Measurements from ENCODE around the gene SNRPE.

The SNRPE gene

DNA sequence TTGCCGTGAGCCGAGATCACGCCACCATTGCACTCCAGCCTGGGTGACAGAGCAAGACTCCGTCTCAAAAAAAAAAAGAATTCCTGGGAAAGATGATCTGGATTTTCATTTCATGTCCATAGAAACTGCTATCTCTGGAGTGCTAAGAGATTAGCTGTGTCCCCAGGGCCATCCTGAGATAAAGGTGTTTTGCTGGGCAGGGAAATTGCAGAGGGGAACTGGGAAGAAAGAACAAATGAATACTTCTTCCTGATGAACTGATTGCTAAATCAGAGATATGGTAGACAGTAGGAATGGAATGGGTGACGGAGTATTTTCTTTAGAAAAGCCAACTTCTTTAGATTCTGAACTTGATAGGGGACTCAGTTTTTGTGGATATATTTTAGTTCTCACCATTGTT lies 19.2 kb downstream of the SNRPE start:
- DNase-seq (ENCODE audit: low spot score), result no peak

DNA sequence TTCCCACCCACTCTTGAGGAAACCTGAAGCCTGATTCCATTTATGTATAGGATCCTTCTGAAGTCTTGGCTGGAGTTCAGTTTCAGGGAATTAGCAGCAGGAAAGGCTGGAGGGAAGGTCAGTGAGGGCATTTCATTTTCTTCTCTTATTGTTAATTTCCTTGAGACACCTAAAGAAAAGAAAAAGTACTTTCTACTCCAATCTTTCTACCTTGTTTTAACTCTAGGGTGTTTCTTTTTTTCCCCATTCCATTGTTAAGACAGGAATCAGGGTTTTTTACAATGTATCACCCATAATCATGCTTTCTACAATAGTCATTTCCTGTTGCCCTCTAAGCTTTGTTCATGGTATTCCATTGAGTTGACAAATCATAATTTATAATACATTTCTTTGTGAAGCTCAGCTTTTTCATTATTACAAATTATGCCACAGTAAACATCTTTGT lies 27.4 kb downstream of the SNRPE start:
- no peak for DNase-seq (ENCODE audit: low spot score)

DNA sequence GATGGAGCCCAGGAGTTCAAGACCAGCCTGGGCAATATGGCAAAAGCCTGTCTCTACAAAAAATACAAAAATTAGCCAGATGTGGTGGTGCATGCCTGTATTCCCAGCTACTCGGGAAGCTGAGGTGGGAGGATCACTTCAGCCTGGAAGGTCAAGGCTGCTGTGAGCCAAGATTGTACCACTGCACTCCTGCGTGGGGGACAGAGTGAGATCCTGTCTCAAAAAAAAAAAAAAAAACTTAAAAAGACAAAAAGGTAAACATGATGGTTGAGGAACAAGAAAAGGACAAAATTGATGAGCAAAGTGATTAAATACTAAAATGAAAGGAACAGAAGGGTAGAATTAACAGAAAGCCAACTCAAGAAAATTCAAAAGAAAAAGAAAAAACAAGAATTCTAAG lies 30.6 kb downstream of the SNRPE start:
- DNase-seq (ENCODE audit: low spot score), result no peak

DNA sequence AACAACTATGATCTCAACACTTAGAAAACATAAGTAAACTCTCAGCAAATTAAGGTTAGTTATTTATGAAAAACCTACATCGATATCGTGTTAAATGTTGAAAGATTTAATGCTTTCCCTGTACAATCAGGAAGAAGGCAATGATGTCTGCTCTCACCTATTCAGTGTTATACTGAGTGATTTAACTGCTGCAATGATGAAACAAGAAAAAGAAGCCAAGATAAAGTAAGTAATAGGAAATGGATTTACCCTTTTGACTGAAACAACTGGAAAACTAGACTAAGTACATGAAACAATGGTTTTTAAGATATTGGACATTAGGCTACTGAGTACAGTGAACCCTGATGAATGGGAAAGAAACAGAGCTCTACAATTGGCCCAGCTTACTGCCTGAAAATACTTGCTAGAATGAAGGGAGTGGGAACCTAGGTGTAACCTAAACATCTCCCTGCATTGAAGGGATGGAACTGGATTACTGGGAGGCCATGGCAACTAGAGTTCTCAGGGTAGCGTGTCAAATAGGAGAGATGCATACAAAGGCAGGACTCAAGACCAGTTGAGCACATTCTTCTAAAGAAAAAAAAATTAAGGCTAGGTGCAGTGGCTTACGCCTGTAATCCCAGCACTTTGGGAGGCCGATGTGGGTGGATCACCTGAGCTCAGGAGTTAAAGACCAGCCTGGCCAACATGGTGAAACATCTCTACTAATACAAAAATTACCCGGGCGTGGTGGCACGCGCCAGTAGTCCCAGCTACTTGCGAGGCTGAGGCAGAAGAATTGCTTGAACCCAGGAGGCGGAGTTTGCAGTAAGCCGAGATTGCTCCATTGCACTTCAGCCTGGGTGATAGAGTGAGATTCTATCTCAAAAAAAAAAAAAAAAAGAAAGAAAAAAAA lies 37.3 kb downstream of the SNRPE start:
- no peak for DNase-seq (ENCODE audit: low spot score)

DNA sequence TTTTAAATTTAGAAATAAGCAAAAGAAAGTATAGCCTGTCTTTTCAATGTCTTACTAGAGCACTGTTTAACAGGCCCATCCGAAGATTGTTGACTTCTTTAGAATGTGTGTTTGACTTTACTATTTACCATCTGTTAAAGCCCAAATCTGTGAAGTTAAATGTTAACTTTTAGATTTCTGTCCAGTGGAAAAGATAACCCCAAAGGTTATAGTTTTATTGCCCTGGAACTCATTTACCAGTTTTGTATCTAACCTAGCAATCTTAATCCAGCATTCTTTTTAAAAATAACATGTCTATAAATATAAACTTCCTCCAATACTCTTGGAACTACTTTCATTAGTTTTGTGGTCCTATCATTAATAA lies 37.9 kb downstream of the SNRPE start:
- no peak for DNase-seq (ENCODE audit: low spot score)

DNA sequence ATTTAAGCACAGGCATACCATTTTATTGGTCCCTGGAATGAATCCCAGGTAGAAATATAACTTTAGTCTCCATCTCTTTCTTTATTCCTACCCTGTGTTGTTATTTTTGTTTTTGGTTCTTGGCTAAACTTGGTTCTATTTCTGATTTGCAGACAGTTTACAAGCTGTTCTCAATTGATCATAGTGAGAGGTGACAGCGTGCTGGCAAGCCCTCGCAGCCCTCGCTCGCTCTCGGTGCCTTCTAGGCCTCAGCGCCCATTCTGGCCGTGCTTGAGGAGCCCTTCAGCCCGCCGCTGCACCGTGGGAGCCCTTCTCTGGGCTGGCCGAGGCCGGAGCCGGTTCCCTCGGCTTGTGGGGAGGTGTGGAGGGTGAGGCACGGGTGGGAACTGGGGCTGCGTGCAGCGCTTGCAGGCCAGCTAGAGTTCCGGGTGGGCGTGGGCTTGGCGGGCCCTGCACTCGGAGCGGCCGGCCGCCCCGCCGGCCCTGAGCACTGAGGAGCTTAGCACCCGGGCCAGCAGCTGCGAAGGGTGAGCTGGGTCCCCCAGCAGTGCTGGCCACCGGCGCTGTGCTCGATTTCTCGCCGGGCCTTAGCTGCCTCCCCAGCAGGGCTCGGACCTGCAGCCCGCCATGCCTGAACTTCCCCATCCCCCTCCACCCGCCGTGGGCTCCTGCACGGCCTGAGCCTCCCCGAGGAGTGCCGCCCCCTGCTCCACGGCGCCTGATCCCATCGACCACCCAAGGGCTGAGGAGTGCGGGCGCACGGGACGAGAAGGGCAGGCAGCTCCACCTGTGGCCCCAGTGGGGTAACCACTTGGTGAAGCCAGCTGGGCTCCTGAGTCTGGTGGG lies 38.7 kb downstream of the SNRPE start:
- no peak for DNase-seq (ENCODE audit: low spot score)

DNA sequence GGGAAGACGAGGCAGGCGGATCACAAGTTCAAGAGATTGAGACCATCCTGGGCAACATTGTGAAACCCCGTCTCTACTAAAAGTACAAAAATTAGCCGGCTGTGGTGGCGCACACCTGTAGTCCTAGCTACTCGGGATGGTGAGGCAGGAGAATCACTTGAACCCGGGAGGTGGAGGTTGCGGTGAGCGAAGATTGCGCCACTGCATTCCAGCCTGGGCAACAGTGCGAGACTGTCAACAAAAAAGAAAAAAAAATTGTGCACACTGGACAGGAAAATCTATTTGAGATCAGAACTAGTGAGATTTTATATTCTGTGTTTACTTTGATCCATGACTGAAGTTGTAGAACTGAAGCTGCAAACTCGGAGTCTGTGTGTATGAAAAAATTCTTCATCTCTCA lies 40.2 kb downstream of the SNRPE start:
- DNase-seq (ENCODE audit: low spot score), result no peak

DNA sequence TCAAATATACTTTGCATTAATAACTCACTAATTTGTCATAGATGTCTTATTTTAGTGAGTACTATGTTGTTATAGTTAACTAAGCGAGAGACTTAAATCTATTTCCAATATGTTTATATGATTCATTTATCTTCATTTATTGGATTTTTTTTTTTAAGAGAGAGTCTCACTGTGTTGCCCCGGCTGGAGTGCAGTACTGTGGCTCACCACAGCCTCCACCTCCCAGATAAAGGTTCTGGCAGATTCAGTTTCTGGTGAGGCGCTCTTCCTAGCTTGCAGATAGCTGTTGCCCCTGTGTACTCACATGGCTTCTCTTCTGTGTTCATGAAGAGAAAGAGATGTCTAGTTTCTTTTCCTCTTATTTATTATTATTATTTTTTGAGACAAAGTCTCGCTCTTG lies 43.9 kb downstream of the SNRPE start:
- no peak for DNase-seq (ENCODE audit: low spot score)

DNA sequence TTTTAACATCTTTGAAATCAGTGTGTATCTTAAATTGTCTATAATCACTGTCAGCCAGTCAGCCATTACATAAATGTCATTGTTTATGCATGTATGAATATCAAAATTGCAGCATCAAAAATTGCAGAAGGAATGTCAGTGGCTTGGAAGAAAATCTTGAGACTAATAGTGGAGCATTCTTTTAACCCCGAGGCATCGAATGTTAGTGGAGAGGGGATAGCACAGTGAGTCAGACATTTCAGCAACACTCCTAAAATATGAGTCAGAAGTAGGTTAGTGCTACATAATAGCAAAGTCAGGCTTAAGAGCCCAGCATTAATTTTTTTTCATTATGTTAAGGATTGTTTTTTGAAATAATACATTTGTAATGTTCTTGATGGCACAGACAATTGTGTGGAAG lies 45.5 kb downstream of the SNRPE start:
- DNase-seq (ENCODE audit: low spot score), result no peak

DNA sequence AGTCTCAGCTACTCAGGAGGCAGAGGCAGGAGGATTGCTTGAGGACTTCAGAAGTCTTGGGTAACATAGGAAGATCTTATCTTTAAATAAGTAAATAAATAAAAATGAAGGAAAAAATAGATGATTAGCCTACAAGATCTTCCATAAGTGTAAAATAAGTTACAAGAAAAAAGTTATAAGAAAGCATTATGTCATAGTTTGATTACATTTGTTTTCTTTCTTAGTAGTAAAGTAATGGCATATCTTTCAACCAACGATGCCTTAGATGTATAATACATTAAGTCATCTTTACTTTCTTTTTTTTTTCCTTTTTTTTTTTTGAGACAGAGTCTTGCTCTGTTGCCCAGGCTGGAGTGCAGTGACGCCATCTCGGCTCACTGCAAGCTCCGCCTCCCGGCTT lies 46.5 kb downstream of the SNRPE start:
- no peak for DNase-seq (ENCODE audit: low spot score)

DNA sequence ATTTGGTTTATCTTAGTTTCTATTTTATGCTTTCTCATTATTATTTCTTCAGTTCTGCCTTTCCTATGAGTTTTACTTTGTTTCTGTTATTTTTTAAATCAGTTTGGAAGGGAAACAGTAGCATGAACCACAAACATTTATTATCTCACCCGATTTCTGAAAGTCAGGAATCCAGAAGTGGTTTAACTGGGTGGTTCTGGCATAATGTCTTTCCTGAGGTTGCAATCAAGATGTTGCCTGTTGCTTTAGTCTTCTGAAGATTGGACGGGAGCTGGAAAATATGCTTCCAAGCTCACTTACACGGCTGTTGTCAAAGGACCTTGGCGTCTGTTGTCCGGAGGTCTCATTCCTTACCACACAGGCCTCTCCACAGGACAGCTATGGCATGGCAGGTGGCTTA lies 50.4 kb downstream of the SNRPE start:
- DNase-seq (ENCODE audit: low spot score), result no peak

DNA sequence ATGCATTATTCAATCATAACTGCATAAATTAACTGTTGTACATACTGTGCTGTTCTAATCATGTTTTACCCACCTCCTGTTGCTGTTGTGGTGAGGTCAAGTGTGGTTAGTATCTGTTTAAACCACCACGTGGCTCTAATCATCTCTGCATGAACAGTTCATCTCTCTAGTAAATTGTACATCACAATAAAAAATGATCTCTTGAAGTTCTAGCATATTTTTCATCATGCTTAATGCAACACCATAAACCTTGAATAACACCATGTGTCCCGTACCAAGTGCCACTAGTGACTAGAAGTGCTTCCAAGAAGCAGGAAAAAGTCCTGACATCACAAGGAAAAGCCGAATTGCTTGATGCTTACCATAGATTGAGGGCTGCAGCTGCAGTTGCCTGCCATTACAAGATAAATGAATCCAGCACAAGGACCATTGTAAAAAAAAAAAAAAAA lies 51.7 kb downstream of the SNRPE start:
- DNase-seq (ENCODE audit: low spot score), result no peak

DNA sequence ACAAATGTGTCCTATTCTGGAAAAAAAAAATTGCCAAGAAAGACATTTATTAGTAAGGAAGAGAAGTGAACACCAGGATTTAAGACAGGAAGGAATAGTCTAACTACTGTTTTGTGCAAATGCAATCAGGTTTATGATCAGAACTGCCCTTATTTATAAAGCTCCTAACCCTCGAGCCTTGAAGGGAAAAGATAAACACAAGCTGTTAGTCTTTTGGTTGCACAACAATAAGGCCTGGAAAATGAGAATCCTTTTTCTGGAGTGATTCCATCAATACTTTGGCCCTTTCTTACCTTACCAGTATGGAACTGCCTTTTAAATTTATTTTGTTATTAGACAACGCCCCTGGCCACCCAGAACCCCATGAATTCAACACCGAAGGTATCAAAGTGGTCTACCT lies 52.9 kb downstream of the SNRPE start:
- DNase-seq (ENCODE audit: low spot score), result no peak

DNA sequence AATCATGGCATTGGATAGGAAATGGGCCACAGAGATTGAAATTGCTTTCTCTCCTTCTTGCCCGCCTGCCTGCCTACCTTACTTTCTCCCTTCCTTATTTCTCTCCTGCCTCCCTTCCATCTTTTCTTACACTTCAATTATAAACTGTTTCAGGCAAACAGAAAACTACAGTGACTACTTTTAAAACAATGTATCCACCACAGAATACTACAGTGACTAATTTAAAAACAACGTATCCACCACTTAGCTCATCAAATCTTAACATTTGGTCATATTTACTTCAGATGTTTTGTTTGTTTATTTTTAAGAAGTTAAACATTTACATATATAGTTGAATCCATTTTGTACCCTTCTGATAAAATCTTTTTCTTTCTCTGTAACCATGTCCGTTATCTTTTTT lies 54.4 kb downstream of the SNRPE start:
- DNase-seq (ENCODE audit: low spot score), result no peak

DNA sequence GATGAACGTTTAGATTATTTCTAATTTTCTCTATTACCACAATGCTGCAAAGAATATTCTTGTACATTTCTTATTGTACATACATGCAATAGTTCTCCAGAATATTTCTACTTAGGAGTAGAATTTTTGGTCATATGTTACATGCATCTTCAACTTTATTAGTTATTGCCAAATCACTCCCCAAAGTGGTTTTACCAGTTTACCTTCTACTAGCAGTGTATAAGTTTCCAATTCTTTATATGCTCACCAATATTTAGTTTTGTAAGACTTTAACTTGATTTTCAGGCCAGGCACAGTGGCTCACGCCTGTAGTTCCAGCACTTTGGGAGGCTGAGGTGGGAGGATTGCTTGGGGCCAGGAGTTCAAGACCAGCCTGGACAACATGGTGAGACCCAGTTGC lies 55.4 kb downstream of the SNRPE start:
- no peak for DNase-seq (ENCODE audit: low spot score)
